Amygdala (tissue), 56 donors: Measurements from ENCODE around the gene LACRT.
"Not testable (repeated sequence)": the region's sequence is repeated elsewhere in the genome, so short reads cannot be mapped to it uniquely, and the experiment has no call there.

Source experiments
- DNase-seq, 56 donors: peaks; one replicate each; lab custom pipeline; 2025; lab: John Stamatoyannopoulos, UW

LACRT gene

GRCh38 chr12:54634795-54635194 is at the start of gene LACRT:
Gene LACRT (minus strand): TSS chr12:54634895. CDS start chr12:54634841, 54 bp downstream.
- no peak for DNase-seq

- DNase-seq = no peak
Measured at GRCh38 chr12:54683398-54683797, 48.7 kb upstream of the LACRT start.

- no peak for DNase-seq
Measured at GRCh38 chr12:54682674-54683073, 48.0 kb upstream of the LACRT start.

- no peak for DNase-seq
Measured at GRCh38 chr12:54680374-54680773, 45.7 kb upstream of the LACRT start.

GRCh38 chr12:54678131-54678530 is 43.4 kb upstream of the LACRT start:
- no peak for DNase-seq

- no peak for DNase-seq
Measured at GRCh38 chr12:54667945-54668344, 33.2 kb upstream of the LACRT start.

GRCh38 chr12:54666008-54666407 is 31.3 kb upstream of the LACRT start:
- DNase-seq = no peak

GRCh38 chr12:54665022-54665635 is 30.4 kb upstream of the LACRT start:
- DNase-seq = not testable (repeated sequence)

GRCh38 chr12:54663603-54664002 is 28.9 kb upstream of the LACRT start:
- no peak for DNase-seq

GRCh38 chr12:54662026-54662425 is 27.3 kb upstream of the LACRT start:
- DNase-seq = no peak

- no peak for DNase-seq
Measured at GRCh38 chr12:54661048-54661447, 26.4 kb upstream of the LACRT start.

- DNase-seq = peak in 2 of 56 donors; percentile 1 to 6
Measured at GRCh38 chr12:54660320-54660962, 25.7 kb upstream of the LACRT start.

GRCh38 chr12:54658306-54659264 is 23.9 kb upstream of the LACRT start:
- no peak for DNase-seq

GRCh38 chr12:54657105-54657607 is 22.5 kb upstream of the LACRT start:
- DNase-seq = no peak

- peak in 3 of 56 donors; percentile 2 to 22 (median 6) for DNase-seq
Measured at GRCh38 chr12:54654926-54655325, 20.2 kb upstream of the LACRT start.

GRCh38 chr12:54653025-54653424 is 18.3 kb upstream of the LACRT start:
- no peak for DNase-seq

- DNase-seq = no peak
Measured at GRCh38 chr12:54650889-54651288, 16.2 kb upstream of the LACRT start.

GRCh38 chr12:54650409-54650808 is 15.7 kb upstream of the LACRT start:
- no peak for DNase-seq

GRCh38 chr12:54649825-54650224 is 15.1 kb upstream of the LACRT start:
- no peak for DNase-seq

- DNase-seq = no peak
Measured at GRCh38 chr12:54648265-54648664, 13.6 kb upstream of the LACRT start, which contains the start of gene DCD. Gene DCD (minus strand): TSS chr12:54648365. CDS start chr12:54648303, 62 bp downstream.

GRCh38 chr12:54641554-54641953 is 6.9 kb upstream of the LACRT start:
- DNase-seq = no peak
